HG03045 (cell line): ENCODE data around the gene PLA2G3.

Experiments used
- ATAC-seq: cut with Tn5 transposase; IDR thresholded peaks from one replicate; pipeline ENCODE4 v1.9.1; 2021; ENCODE audit warnings: mild to moderate bottlenecking, moderate library complexity; ENCODE audit not compliant: unreplicated experiment

Gene PLA2G3

GRCh38 chr22:31148953-31149627 lies 8.8 kb upstream of the PLA2G3 start:
- no peak for ATAC-seq

GRCh38 chr22:31148488-31148887 lies 8.2 kb upstream of the PLA2G3 start:
- no peak for ATAC-seq

GRCh38 chr22:31144223-31144622 lies 3.9 kb upstream of the PLA2G3 start:
- ATAC-seq: no peak

GRCh38 chr22:31143537-31143936 lies 3.2 kb upstream of the PLA2G3 start:
- ATAC-seq: no peak

- ATAC-seq: no peak
Observed at GRCh38 chr22:31143038-31143437, 2.7 kb upstream of the PLA2G3 start.

GRCh38 chr22:31142285-31142684 lies 2.0 kb upstream of the PLA2G3 start:
- ATAC-seq: no peak

- ATAC-seq: no peak
Observed at GRCh38 chr22:31141551-31141950, 1.2 kb upstream of the PLA2G3 start.

- no peak for ATAC-seq
Observed at GRCh38 chr22:31140746-31141145, 438 bp upstream of the PLA2G3 start.

- ATAC-seq: no peak
Observed at GRCh38 chr22:31139066-31139465, 1.2 kb downstream of the PLA2G3 start.

GRCh38 chr22:31138126-31138525 lies 2.2 kb downstream of the PLA2G3 start:
- ATAC-seq: no peak

- ATAC-seq: no peak
Observed at GRCh38 chr22:31137721-31138120, 2.6 kb downstream of the PLA2G3 start.

GRCh38 chr22:31136711-31137110 lies 3.6 kb downstream of the PLA2G3 start:
- no peak for ATAC-seq

- ATAC-seq: no peak
Observed at GRCh38 chr22:31136155-31136554, 4.2 kb downstream of the PLA2G3 start.

GRCh38 chr22:31135706-31136105 lies 4.6 kb downstream of the PLA2G3 start:
- ATAC-seq: no peak

- ATAC-seq: no peak
Observed at GRCh38 chr22:31134688-31135087, 5.6 kb downstream of the PLA2G3 start.

- no peak for ATAC-seq
Observed at GRCh38 chr22:31133911-31134310, 6.4 kb downstream of the PLA2G3 start.

GRCh38 chr22:31130873-31131272 lies 9.4 kb downstream of the PLA2G3 start:
- ATAC-seq: no peak

GRCh38 chr22:31128156-31128555 lies 12.2 kb downstream of the PLA2G3 start:
- no peak for ATAC-seq

- no peak for ATAC-seq
Observed at GRCh38 chr22:31127181-31127772, 13.0 kb downstream of the PLA2G3 start.

GRCh38 chr22:31126869-31127175 lies 13.5 kb downstream of the PLA2G3 start:
- no peak for ATAC-seq

GRCh38 chr22:31126128-31126868 lies 14.0 kb downstream of the PLA2G3 start:
- ATAC-seq: no peak

GRCh38 chr22:31125521-31126117 lies 14.7 kb downstream of the PLA2G3 start:
- ATAC-seq: no peak
